Measurements from ENCODE around the gene SNX15. TPM values are rescaled to one million over a fixed set of nuclear protein-coding genes. Genes with fewer than 3 reads are reported as not detected.
A peak's percentile ranks its signal among the peaks of the same experiment; 100 is the strongest.
"Not testable (repeated sequence)": the region's sequence is repeated elsewhere in the genome, so short reads cannot be mapped to it uniquely, and the experiment has no call there.

SNX15 gene
- total and polyA plus RNA-seq, 12 donors = 16.4 to 35.9 (median 22.5) TPM

DNA sequence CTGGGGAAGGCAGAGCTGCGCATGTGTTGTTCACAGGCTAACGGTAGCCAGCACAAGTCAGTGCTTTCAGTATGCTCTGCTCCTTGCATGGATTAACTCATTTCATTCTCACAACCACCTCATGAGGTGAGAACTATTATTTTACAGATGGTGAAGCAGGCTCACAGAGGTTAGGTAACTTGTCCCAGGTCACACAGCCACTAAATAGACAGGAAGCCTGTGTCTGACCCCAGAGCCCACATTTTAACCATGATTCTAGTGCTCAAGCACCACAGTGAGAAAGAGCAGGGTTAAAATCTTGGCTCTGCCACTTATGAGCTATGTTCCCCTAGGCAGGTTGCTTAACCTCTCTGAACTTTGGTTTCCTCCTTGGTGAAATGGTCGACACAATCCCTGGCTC lies 6.2 kb upstream of the SNX15 start:
- H3K36me3 ChIP-seq (replicated peaks in 1 of 2) = peaks cover 0 to 29% of the 10 kb centered on the region in 2 donors
- WGBS, 4 donors = 70 to 100% (median 86%) methylated on average over 2 to 3 of the region's 3 CpGs
- TF ChIP-seq POLR2A (IDR thresholded peaks at IDR 0.05) = no peak
- TF ChIP-seq, protein P1, sequence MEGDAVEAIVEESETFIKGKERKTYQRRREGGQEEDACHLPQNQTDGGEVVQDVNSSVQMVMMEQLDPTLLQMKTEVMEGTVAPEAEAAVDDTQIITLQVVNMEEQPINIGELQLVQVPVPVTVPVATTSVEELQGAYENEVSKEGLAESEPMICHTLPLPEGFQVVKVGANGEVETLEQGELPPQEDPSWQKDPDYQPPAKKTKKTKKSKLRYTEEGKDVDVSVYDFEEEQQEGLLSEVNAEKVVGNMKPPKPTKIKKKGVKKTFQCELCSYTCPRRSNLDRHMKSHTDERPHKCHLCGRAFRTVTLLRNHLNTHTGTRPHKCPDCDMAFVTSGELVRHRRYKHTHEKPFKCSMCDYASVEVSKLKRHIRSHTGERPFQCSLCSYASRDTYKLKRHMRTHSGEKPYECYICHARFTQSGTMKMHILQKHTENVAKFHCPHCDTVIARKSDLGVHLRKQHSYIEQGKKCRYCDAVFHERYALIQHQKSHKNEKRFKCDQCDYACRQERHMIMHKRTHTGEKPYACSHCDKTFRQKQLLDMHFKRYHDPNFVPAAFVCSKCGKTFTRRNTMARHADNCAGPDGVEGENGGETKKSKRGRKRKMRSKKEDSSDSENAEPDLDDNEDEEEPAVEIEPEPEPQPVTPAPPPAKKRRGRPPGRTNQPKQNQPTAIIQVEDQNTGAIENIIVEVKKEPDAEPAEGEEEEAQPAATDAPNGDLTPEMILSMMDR (IDR thresholded peaks at IDR 0.05) = no peak
- no peaks in the 10 kb centered on the region for H3K9me3 ChIP-seq (replicated peaks in 1 of 3)
- H3K27ac ChIP-seq = no peak overlapping the region
- intact Hi-C loops (cut with DNase I) = loop anchor here in 1 of 2 donors (10.0 kb wide), 1 partner anchor 96 kb away; the partner anchor contains the start of gene PPP2R5B
- H3K27me3 ChIP-seq = no peaks in the 10 kb centered on the region
- H3K4me3 ChIP-seq = no peak overlapping the region
- DNase-seq = no peak
- H3K4me1 ChIP-seq (replicated peaks in 1 of 2) = no peaks in the 10 kb centered on the region

DNA sequence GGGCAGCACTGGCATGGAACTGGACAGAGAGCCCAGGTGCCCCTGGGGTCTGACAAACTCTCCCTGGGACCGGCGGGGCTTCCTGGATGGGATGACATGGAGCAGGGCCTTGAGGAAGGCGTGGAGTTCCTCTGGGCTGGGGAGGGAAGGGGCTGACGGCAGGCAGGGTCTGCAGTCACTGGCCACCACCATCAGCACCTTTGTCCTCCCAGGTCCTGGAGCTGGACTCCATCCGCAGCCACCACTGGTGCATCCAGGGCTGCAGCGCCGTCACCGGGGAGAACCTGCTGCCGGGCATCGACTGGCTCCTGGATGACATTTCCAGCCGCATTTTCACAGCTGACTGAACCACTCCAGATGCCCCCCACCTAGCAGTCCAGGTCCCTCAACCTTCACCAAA lies 5.7 kb upstream of the SNX15 start:
- Histone ChIP-seq H3K27me3 (no peaks in the 10 kb centered on the region), H3K4me1 (replicated peaks in 1 of 2) (no peaks in the 10 kb centered on the region), H3K27ac (no peak overlapping the region), H3K4me3 (no peak overlapping the region), H3K9me3 (replicated peaks in 1 of 3) (no peaks in the 10 kb centered on the region), H3K36me3 (replicated peaks in 1 of 2) (peaks cover 0 to 29% of the 10 kb centered on the region in 2 donors)
- TF ChIP-seq POLR2A (IDR thresholded peaks at IDR 0.05) = no peak
- TF ChIP-seq, protein P1 (IDR thresholded peaks at IDR 0.05) = no peak
- 93 to 100% (median 98%) methylated on average over 1 to 11 of the region's 11 CpGs for WGBS, 4 donors
- intact Hi-C loops (cut with DNase I) = loop anchor here in 1 of 2 donors (10.0 kb wide), 1 partner anchor 97 kb away; the partner anchor contains the start of gene PPP2R5B
- DNase-seq = no peak

DNA sequence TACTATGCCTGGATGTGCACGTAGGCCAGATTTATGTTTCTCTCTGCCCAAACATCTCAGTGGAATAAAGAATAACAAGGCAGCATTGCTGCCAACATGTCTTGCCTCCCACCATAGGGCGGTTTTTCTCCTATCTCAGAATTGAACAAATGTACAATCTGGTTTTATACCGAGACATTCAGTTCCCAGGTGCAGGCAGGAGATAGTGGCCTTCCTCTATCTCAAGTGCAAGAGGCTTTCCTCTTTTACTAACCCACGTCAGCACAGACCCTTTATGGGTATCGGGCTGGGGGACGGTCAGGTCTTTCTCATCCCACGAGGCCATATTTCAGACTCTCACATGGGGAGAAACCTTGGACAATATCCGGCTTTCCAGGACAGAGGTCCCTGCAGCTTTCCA lies 3.7 kb upstream of the SNX15 start:
- not testable (repeated sequence) for H3K27me3 ChIP-seq; H3K4me1 ChIP-seq (replicated peaks in 1 of 2); H3K9me3 ChIP-seq (replicated peaks in 1 of 3); H3K4me3 ChIP-seq; DNase-seq; H3K27ac ChIP-seq
- intact Hi-C loops (cut with DNase I) = loop anchor here in 1 of 2 donors (10.0 kb wide), 1 partner anchor 99 kb away; the partner anchor contains the start of gene PPP2R5B
- 68 to 72% (median 70%) methylated on average over 7 to 8 of the region's 8 CpGs for WGBS, 4 donors
- peaks cover 0 to 25% of the 10 kb centered on the region in 2 donors for H3K36me3 ChIP-seq (replicated peaks in 1 of 2)

DNA sequence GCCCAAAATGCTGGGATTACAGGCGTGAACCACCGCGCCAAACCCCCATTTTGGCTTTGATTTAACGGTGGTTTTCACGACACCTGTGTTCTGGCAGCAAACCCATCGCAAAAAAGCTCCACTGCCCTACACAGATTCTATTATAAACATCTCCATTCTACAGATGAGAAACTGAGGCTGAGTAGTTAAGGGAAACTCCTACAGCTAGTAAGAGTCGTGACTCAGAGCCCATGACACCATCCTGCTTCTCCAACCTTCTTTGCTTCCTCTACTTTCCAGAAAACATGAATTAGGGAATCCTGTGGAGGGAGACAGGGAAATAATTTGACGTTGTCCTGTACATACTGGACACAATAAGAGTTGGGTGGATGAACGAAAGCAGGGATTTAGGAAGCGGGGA lies 429 bp upstream of the SNX15 start:
- WGBS, 4 donors = 54 to 67% (median 60%) methylated on average over 10 of the region's 10 CpGs
- TF ChIP-seq, protein P1 (IDR thresholded peaks at IDR 0.05) = no peak
- no peak for TF ChIP-seq POLR2A (IDR thresholded peaks at IDR 0.05)
- Histone ChIP-seq H3K4me3 (peak overlapping the region in 2 of 4 donors; percentile 53 to 70), H3K9me3 (replicated peaks in 1 of 3) (no peaks in the 10 kb centered on the region), H3K27me3 (no peaks in the 10 kb centered on the region), H3K4me1 (replicated peaks in 1 of 2) (peaks cover 6 to 16% of the 10 kb centered on the region in 2 donors), H3K36me3 (replicated peaks in 1 of 2) (peaks cover 0 to 2% of the 10 kb centered on the region in 2 donors), H3K27ac (peak overlapping the region in 3 of 5 donors; percentile 85 to 96 (median 91))
- DNase-seq = no peak
- intact Hi-C loops (cut with DNase I) = loop anchor here in 1 of 2 donors (10.0 kb wide), 1 partner anchor 102 kb away; the partner anchor contains the start of gene PPP2R5B

DNA sequence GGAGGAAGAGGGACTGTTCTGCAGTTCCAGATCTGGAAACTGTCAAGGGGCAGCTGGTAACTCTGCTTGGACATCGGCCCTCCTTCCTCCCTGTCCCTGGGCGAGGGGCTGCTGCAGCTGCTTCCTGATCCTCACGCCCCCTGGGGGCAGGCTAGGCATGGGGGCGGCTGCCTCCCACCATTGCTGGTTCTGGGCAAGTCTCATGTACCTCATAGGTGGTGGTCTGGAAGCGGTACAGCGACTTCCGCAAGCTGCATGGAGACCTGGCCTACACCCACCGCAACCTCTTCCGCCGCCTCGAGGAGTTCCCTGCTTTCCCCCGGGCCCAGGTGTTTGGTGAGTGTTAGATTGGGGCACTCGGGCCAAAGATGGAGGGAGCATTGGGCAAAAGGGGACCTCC lies 5.0 kb downstream of the SNX15 start:
- intact Hi-C loops (cut with DNase I) = no loop called here
- TF ChIP-seq, protein P1 (IDR thresholded peaks at IDR 0.05) = no peak
- TF ChIP-seq POLR2A (IDR thresholded peaks at IDR 0.05) = no peak
- Histone ChIP-seq H3K36me3 (replicated peaks in 1 of 2) (peaks cover 0 to 46% of the 10 kb centered on the region in 2 donors), H3K27me3 (no peaks in the 10 kb centered on the region), H3K9me3 (replicated peaks in 1 of 3) (no peaks in the 10 kb centered on the region), H3K27ac (no peak overlapping the region), H3K4me3 (no peak overlapping the region), H3K4me1 (replicated peaks in 1 of 2) (peaks cover 6 to 13% of the 10 kb centered on the region in 2 donors)
- WGBS, 4 donors = 81 to 90% (median 86%) methylated on average over 8 to 13 of the region's 13 CpGs; no CpG with 5 or more reads in 1 of the 4 donors
- DNase-seq = no peak

Measured in adrenal gland (tissue), 12 donors.